HepG2 (cell line): ENCODE measurements around the gene AHCYL1. TPM values are rescaled to one million over a fixed set of nuclear protein-coding genes. Genes with fewer than 3 reads are reported as not detected.

Experiments
- ATAC-seq: fragments of 200-7000 bp; cut with Tn5 transposase; 3 replicates; pipeline ENCODE4 v1.9.1; 2020; ENCODE audit warnings: mild to moderate bottlenecking, moderate library complexity
- BruUV-seq: library from RNA; stranded (reverse); fragments of 400-500 nt; replicated peaks from 2 replicates; lab custom pipeline; 2021; lab: Mats Ljungman, UMichigan
- CTCF ChIA-PET: fragments of 300-600 bp; formaldehyde crosslinking; extraction: SDS; loops from one replicate; lab custom pipeline; 2021; ENCODE audit warnings: low total read pairs, inconsistent platforms, low intra/inter-chr PET ratio; lab: Yijun Ruan, JAX
- POLR2A ChIA-PET: fragments of 350-600 bp; sonication (Branson Sonifier 250); formaldehyde crosslinking; loops from one replicate; lab custom pipeline; 2020; ENCODE audit warnings: antibody characterized with exemption, inconsistent platforms; lab: Yijun Ruan, JAX
- DNase-seq: peaks from one replicate; pipeline ENCODE4 v3.0.0-alpha.2; 2015; ENCODE audit warnings: low spot score
- FAIRE-seq: peaks from 3 replicates; lab custom pipeline; 2011; peaks lifted over from hg19 to GRCh38; lab: Jason Lieb, UNC
- H2AFZ ChIP-seq: one replicate; pipeline ENCODE4 v1.6.1; 2011; ENCODE audit warnings: low read length, inconsistent platforms
- H3K27ac ChIP-seq: fragments of 300-600 bp; 3 replicates; pipeline ENCODE4 v1.8.0; 2011; ENCODE audit warnings: mixed run types, mild to moderate bottlenecking, mixed read lengths, low read length, inconsistent platforms; ENCODE audit not compliant: insufficient read depth; ENCODE audit errors: extremely low read length
- H3K27me3 ChIP-seq, 2 experiments: fragments of 200-600 bp in 1 of 2; 2 replicates in 1 of 2; 3 replicates in 1 of 2; pipeline versions ENCODE4 v1.6.0 to v1.8.0; 2011; ENCODE audit warnings: low read length in 2 of 2, mild to moderate bottlenecking in 2 of 2, moderate library complexity in 2 of 2, inconsistent platforms in 1 of 2; ENCODE audit not compliant: insufficient read depth in 2 of 2, control insufficient read depth in 1 of 2
- H3K36me3 ChIP-seq, 2 experiments: fragments of 200-600 bp in 1 of 2; replicated peaks in 1 of 2; 2 replicates in 1 of 2; 3 replicates in 1 of 2; pipeline versions ENCODE4 v1.5.1 to v1.8.0; 2011; ENCODE audit warnings: low read length in 2 of 2, inconsistent platforms in 1 of 2; ENCODE audit not compliant: insufficient read depth in 2 of 2, control insufficient read depth in 1 of 2
- H3K4me1 ChIP-seq: 2 replicates; pipeline ENCODE4 v1.5.1; 2012; ENCODE audit warnings: low read length, inconsistent platforms; ENCODE audit not compliant: insufficient read depth
- H3K4me2 ChIP-seq: 2 replicates; pipeline ENCODE4 v1.6.0; 2011; ENCODE audit warnings: low read depth, low read length, inconsistent platforms
- H3K4me3 ChIP-seq, 3 experiments: fragments of 200-600 bp in 1 of 3; sonication (generic), shearing (Covaris generic) in 1 of 3; replicated peaks in 1 of 3; 2 replicates each; pipeline ENCODE4 v1.5.1; 2011 to 2016; ENCODE audit warnings: low read length in 3 of 3, inconsistent platforms in 2 of 3, low read depth in 2 of 3, mild to moderate bottlenecking in 2 of 3, control low read depth in 1 of 3, mixed read lengths in 1 of 3; ENCODE audit not compliant: insufficient read depth in 1 of 3
- H3K79me2 ChIP-seq: one replicate; pipeline ENCODE4 v1.6.1; 2011; ENCODE audit warnings: low read length, inconsistent platforms; ENCODE audit not compliant: insufficient read depth
- H3K9ac ChIP-seq: 2 replicates; pipeline ENCODE4 v1.6.0; 2011; ENCODE audit warnings: mild to moderate bottlenecking, low read depth, low read length, inconsistent platforms; ENCODE audit not compliant: insufficient read depth
- H3K9me3 ChIP-seq: 2 replicates; pipeline ENCODE4 v1.5.1; 2012; ENCODE audit warnings: mild to moderate bottlenecking, low read length
- H4K20me1 ChIP-seq: 2 replicates; pipeline ENCODE4 v1.6.0; 2011; ENCODE audit warnings: inconsistent platforms, mild to moderate bottlenecking, low read length, moderate library complexity; ENCODE audit not compliant: insufficient read depth
- EHMT2 ChIP-seq: fragments of 200-600 bp; sonication (generic); IDR thresholded peaks from 2 replicates; pipeline ENCODE4 v1.7.0; 2017; ENCODE audit warnings: antibody characterized with exemption, low read depth, low read length, borderline replicate concordance
- ELF3 ChIP-seq: IDR thresholded peaks from 2 replicates; pipeline ENCODE4 v1.6.1; 2016; ENCODE audit warnings: missing genetic modification reagents, missing compliant biosample characterization
- ELF4 ChIP-seq: sonication (generic); formaldehyde crosslinking; IDR thresholded peaks from 2 replicates; pipeline ENCODE4 v1.5.0; 2020; ENCODE audit warnings: missing genetic modification reagents, mild to moderate bottlenecking, moderate library complexity, borderline replicate concordance
- ISX ChIP-seq: sonication (generic); formaldehyde crosslinking; conservative IDR thresholded peaks from 2 replicates; pipeline ENCODE4 v1.5.0; 2020; ENCODE audit warnings: missing genetic modification reagents
- JDP2 ChIP-seq: sonication (generic); formaldehyde crosslinking; IDR thresholded peaks from 2 replicates; pipeline ENCODE4 v1.8.1; 2022; ENCODE audit warnings: missing genetic modification reagents, borderline replicate concordance
- RARG ChIP-seq: sonication (generic); formaldehyde crosslinking; IDR thresholded peaks from 2 replicates; pipeline ENCODE4 v1.4.0; 2020; ENCODE audit warnings: low read depth, mild to moderate bottlenecking, missing genetic modification reagents
- REXO4 ChIP-seq: sonication (generic); formaldehyde crosslinking; IDR thresholded peaks from 2 replicates; pipeline ENCODE4 v1.8.0; 2022; ENCODE audit warnings: missing genetic modification reagents, mild to moderate bottlenecking, borderline replicate concordance
- YEATS4 ChIP-seq: sonication (generic); formaldehyde crosslinking; IDR thresholded peaks from 2 replicates; pipeline ENCODE4 v1.4.0; 2020; ENCODE audit warnings: missing genetic modification reagents, borderline replicate concordance
- ZBTB8A ChIP-seq: sonication (generic); formaldehyde crosslinking; IDR thresholded peaks from 2 replicates; pipeline ENCODE4 v1.4.0; 2020; ENCODE audit warnings: mild to moderate bottlenecking, low read depth, missing genetic modification reagents, borderline replicate concordance
- ZNF562 ChIP-seq: sonication (generic); formaldehyde crosslinking; IDR thresholded peaks from 2 replicates; pipeline ENCODE4 v1.8.0; 2022; ENCODE audit warnings: missing genetic modification reagents, borderline replicate concordance
- ZNF782 ChIP-seq: sonication (generic); formaldehyde crosslinking; IDR thresholded peaks from 2 replicates; pipeline ENCODE4 v1.4.0; 2020; ENCODE audit warnings: missing genetic modification reagents, mild to moderate bottlenecking, borderline replicate concordance
- ZSCAN22 ChIP-seq: sonication (generic); formaldehyde crosslinking; IDR thresholded peaks from 2 replicates; pipeline ENCODE4 v1.4.0; 2020; ENCODE audit warnings: mild to moderate bottlenecking, missing genetic modification reagents
- WGBS: methylation state at CpG from one replicate; pipeline ENCODE4 v1.1.6; 2017; ENCODE audit warnings: low lambda C conversion rate; 5-methylcytosine and 5-hydroxymethylcytosine counted together
- in situ Hi-C: cut with HindIII; loops from 2 replicates; pipeline ENCODE4 v1.10.0; 2017; ENCODE audit warnings: low pct_unique_long_range_greater_than_20kb; ENCODE audit not compliant: extremely low pct_ligation_motif_present
- intact Hi-C: fragments of 100-400 bp; cut with micrococcal nuclease; formaldehyde crosslinking; loops from one replicate; pipeline ENCODE4 v1.10.0; 2022; ENCODE audit not compliant: unreplicated experiment
- polyA plus RNA-seq, 8 experiments: library from polyadenylated mRNA; depleted of rRNA in 3 of 8; stranded (reverse) in 7 of 8; unstranded in 1 of 8; fragments of >200 nt; fragmentation: Illumina TruSeq in 4 of 8; extraction: Trizol in 4 of 8; gene quantifications; 2 replicates each; pipeline versions ENCODE4 v1.2.1 to v1.2.3, GENCODE V29; 2011 to 2016; ENCODE audit warnings: low read depth in 4 of 8, missing spikeins in 1 of 8, mixed read lengths in 1 of 8; ENCODE audit not compliant: insufficient read depth in 1 of 8
- total RNA-seq, 5 experiments: library from RNA; depleted of rRNA; stranded (reverse); fragments of >200 nt; fragmentation: Illumina TruSeq; extraction: Trizol; gene quantifications; 2 replicates each; pipeline ENCODE4 v1.2.3, GENCODE V29; 2016; ENCODE audit warnings: low read depth in 1 of 5
- TF ChIP-seq, protein P1 (sequence below): sonication (generic); formaldehyde crosslinking; IDR thresholded peaks from 2 replicates; pipeline ENCODE4 v1.5.1; 2020; ENCODE audit warnings: mild to moderate bottlenecking, missing genetic modification reagents, borderline replicate concordance
- TF ChIP-seq, protein P2 (sequence below): IDR thresholded peaks from 2 replicates; pipeline ENCODE4 v1.6.1; 2016; ENCODE audit warnings: missing genetic modification reagents, missing compliant biosample characterization
- TF ChIP-seq, protein P3 (sequence below): sonication (generic); formaldehyde crosslinking; IDR thresholded peaks from 2 replicates; pipeline ENCODE4 v1.4.0; 2020; ENCODE audit warnings: mild to moderate bottlenecking, missing genetic modification reagents
- TF ChIP-seq, protein P4 (sequence below): sonication (generic); formaldehyde crosslinking; IDR thresholded peaks from 2 replicates; pipeline ENCODE4 v1.4.0; 2020; ENCODE audit warnings: missing genetic modification reagents, borderline replicate concordance

The AHCYL1 gene
- total and polyA plus RNA-seq, 2 of the 13 experiments (the other 11 are each of a cell fraction or from before 2014, with no cell fraction given), result 40.9 to 76.3 TPM

DNA sequence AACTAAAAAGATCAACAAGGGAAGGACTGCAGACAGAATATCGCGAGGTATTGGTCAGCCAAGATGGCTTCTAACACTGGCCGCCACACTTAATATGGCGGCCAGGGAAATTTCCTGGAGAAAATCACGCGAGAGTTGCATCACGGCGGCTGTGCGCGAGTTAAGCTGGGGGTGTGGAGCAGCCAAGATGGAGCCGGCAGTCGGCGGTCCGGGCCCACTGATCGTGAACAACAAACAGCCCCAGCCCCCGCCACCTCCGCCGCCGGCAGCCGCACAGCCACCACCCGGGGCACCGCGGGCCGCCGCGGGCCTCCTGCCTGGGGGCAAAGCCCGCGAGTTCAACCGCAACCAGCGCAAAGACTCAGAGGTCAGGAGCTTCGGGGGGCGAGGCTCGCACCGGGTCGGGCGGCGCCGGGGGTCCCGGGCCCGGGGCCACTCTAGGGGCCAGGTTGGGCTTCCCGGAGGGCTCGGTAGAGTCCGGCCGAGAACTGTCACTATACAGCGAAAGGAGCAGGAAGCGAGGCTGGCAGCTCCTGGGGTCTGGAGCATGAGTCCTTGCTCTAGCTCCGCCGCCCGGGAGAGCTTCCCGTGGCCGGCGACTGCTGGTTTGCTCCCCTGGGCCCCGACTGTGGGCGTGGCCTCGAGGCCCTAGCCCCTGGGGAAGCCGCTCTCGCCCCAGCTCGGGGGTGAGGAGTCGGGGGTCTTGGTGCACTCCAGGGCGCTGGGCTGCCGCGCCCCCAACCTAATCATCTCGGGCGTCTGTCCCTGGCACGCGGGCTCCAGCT, 50.1 kb downstream of the AHCYL1 start, which contains the start of gene STRIP1:
Gene STRIP1 (plus strand): TSS at position 174 of the 785 bp plus-strand sequence. CDS start 14 bp downstream, at position 188.
- ATAC-seq (peak; percentile 92), DNase-seq (peak; percentile 95), FAIRE-seq (peak; percentile 73)
- Histone ChIP-seq H3K9me3 (no peaks in the 10 kb centered on the region), H3K9ac (peak within 1 kb of the TSS; percentile 96), H3K36me3 (peaks cover 9 to 17% of the 10 kb centered on the region in 2 experiments; a peak in 4 of 5 replicates), H3K27me3 (no peaks in the 10 kb centered on the region), H3K27ac (peak within 1 kb of the TSS; percentile 84), H3K4me3 (peak within 1 kb of the TSS; percentile 92 to 98 (median 97)), H3K4me1 (peaks cover 38% of the 10 kb centered on the region), H3K4me2 (peak within 1 kb of the TSS; percentile 94), H4K20me1 (peaks cover 4% of the 10 kb centered on the region; the same call in 1 of the 2 replicates), H2AFZ (peak within 1 kb of the TSS; percentile 95), H3K79me2 (peaks cover 25% of the 10 kb centered on the region)
- TSS peak; percentile 76 for BruUV-seq
- intact Hi-C loops (no loop called here), in situ Hi-C loops (no loop called here)
- ChIA-PET POLR2A (interaction anchor here (0.8 to 1.9 kb wide), 13 partner anchors 9 to 486 kb away, joined by 3 to 18 read pairs (median 3); partner anchors contain the start of genes AHCYL1, GNAI3, GSTM4 and RBM15), CTCF (no interaction called here)
- WGBS, result 2% methylated on average over 12 of the region's 66 CpGs
- no peak for TF ChIP-seq YEATS4 (CRISPR knock-in tag)
- no peak for TF ChIP-seq ZBTB8A (CRISPR knock-in tag)
- TF ChIP-seq ZNF562, result no peak
- no peak for TF ChIP-seq ZSCAN22 (CRISPR knock-in tag)
- no peak; the same call in 1 of the 2 replicates for TF ChIP-seq EHMT2
- TF ChIP-seq, protein P1, sequence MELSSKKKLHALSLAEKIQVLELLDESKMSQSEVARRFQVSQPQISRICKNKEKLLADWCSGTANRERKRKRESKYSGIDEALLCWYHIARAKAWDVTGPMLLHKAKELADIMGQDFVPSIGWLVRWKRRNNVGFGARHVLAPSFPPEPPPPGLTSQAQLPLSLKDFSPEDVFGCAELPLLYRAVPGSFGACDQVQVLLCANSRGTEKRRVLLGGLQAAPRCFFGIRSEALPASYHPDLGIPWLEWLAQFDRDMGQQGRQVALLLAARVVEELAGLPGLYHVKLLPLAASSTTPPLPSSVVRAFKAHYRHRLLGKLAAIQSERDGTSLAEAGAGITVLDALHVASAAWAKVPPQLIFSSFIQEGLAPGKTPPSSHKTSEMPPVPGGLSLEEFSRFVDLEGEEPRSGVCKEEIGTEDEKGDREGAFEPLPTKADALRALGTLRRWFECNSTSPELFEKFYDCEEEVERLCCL, result no peak
- no peak for TF ChIP-seq RARG (CRISPR knock-in tag)
- TF ChIP-seq JDP2 (CRISPR knock-in tag), result no peak
- TF ChIP-seq ZNF782 (CRISPR knock-in tag), result no peak
- TF ChIP-seq, protein P2, sequence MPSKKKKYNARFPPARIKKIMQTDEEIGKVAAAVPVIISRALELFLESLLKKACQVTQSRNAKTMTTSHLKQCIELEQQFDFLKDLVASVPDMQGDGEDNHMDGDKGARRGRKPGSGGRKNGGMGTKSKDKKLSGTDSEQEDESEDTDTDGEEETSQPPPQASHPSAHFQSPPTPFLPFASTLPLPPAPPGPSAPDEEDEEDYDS (CRISPR knock-in tag), result peak; percentile 16; the same call in 1 of the 2 replicates
- TF ChIP-seq, protein P3, sequence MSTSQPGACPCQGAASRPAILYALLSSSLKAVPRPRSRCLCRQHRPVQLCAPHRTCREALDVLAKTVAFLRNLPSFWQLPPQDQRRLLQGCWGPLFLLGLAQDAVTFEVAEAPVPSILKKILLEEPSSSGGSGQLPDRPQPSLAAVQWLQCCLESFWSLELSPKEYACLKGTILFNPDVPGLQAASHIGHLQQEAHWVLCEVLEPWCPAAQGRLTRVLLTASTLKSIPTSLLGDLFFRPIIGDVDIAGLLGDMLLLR, result no peak
- TF ChIP-seq REXO4, result no peak
- no peak for TF ChIP-seq ELF4
- TF ChIP-seq, protein P4, sequence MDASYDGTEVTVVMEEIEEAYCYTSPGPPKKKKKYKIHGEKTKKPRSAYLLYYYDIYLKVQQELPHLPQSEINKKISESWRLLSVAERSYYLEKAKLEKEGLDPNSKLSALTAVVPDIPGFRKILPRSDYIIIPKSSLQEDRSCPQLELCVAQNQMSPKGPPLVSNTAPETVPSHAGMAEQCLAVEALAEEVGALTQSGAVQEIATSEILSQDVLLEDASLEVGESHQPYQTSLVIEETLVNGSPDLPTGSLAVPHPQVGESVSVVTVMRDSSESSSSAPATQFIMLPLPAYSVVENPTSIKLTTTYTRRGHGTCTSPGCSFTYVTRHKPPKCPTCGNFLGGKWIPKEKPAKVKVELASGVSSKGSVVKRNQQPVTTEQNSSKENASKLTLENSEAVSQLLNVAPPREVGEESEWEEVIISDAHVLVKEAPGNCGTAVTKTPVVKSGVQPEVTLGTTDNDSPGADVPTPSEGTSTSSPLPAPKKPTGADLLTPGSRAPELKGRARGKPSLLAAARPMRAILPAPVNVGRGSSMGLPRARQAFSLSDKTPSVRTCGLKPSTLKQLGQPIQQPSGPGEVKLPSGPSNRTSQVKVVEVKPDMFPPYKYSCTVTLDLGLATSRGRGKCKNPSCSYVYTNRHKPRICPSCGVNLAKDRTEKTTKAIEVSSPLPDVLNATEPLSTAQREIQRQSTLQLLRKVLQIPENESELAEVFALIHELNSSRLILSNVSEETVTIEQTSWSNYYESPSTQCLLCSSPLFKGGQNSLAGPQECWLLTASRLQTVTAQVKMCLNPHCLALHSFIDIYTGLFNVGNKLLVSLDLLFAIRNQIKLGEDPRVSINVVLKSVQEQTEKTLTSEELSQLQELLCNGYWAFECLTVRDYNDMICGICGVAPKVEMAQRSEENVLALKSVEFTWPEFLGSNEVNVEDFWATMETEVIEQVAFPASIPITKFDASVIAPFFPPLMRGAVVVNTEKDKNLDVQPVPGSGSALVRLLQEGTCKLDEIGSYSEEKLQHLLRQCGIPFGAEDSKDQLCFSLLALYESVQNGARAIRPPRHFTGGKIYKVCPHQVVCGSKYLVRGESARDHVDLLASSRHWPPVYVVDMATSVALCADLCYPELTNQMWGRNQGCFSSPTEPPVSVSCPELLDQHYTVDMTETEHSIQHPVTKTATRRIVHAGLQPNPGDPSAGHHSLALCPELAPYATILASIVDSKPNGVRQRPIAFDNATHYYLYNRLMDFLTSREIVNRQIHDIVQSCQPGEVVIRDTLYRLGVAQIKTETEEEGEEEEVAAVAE (CRISPR knock-in tag), result no peak
- peak; percentile 92 for TF ChIP-seq ELF3 (CRISPR knock-in tag)
- TF ChIP-seq ISX (CRISPR knock-in tag), result 0 out of 2 replicates have a peak, but pooled peaks have one; percentile 32
